IPS-18a (cell line): Measurements from ENCODE around the gene FRMPD1.

Experiments used
- H3K27ac ChIP-seq: one replicate; pipeline ENCODE4 v1.5.1; 2013; ENCODE audit warnings: low read length
- H3K27me3 ChIP-seq: one replicate; pipeline ENCODE4 v1.6.1; 2013; ENCODE audit warnings: mild to moderate bottlenecking, low read length; ENCODE audit not compliant: control insufficient read depth, insufficient read depth
- H3K36me3 ChIP-seq: one replicate; pipeline ENCODE4 v1.6.1; 2013; ENCODE audit warnings: low read depth, low read length; ENCODE audit not compliant: control insufficient read depth
- H3K4me1 ChIP-seq: one replicate; pipeline ENCODE4 v1.6.1; 2013; ENCODE audit warnings: low read depth, low read length; ENCODE audit not compliant: control insufficient read depth
- H3K4me3 ChIP-seq: one replicate; pipeline ENCODE4 v1.5.1; 2013; ENCODE audit warnings: low read length
- H3K9ac ChIP-seq: one replicate; pipeline ENCODE4 v1.6.1; 2013; ENCODE audit warnings: mild to moderate bottlenecking, low read length, moderate library complexity
- H3K9me3 ChIP-seq: one replicate; pipeline ENCODE4 v1.6.1; 2013; ENCODE audit warnings: low read depth, low read length; ENCODE audit not compliant: control insufficient read depth

FRMPD1 gene

DNA sequence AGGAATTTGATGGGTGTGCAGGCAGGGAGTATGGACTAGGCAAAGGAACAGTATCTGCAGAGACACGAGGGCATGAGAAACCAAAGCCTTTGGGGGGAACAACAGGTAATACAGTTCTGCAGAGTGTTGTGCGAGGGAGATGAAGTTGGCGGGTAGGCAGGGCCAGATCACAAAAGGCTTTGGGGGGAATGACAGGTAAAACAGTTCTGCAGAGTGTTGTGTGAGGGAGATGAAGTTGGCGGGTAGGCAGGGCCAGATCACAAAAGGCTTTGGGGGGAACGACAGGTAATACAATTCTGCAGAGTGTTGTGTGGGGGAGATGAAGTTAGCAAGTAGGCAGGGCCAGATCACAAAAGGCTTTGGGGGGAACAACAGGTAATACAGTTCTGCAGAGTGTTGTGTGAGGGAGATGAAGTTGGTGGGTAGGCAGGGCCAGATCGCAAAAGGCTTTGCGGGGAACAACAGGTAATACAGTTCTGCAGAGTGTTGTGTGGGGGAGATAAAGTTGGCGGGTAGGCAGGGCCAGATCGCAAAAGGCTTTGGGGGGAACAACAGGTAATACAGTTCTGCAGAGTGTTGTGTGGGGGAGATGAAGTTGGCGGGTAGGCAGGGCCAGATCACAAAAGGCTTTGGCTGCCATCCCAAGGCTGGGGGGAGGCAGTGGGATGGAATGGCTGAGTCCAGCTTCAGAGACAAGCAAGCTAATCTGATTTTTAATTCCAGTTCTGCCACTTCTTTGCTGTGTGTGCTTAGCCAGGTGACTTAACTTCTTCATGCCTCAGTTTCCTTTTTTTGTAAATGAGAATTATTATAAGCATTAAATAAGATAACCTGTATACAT lies 33.0 kb downstream of the FRMPD1 start:
- Histone ChIP-seq H3K9ac (no peak overlapping the region), H3K27me3 (peaks cover 4% of the 10 kb centered on the region), H3K36me3 (no peaks in the 10 kb centered on the region), H3K4me3 (no peak overlapping the region), H3K4me1 (no peaks in the 10 kb centered on the region), H3K9me3 (no peaks in the 10 kb centered on the region), H3K27ac (no peak overlapping the region)

DNA sequence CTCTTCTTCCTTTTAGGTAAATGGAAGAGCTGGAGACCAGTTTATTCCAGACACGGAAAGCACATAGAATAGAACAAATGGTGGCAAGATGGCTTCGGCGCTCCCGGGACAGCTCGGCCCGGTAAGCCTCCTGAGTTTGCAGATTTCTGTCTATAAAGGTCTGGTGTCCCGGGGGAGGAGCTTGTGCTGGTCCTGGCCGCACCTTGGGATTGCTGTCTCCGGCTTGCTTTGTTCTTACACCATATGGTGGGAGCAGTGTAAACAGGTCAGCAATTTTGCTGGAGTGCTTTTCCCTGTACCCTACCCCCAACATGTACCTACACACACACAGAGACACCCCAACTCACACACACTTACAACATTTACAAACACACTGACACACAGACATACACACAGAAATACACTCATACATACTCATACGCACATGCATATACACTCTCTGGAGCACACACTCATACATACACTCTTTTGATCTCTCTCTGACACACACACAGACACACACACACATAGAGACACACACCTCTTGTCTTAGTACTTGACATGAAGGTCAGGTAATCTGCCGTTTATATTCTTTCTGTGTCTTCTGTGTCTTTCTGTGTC lies 42.0 kb downstream of the FRMPD1 start:
- Histone ChIP-seq H3K27me3 (no peaks in the 10 kb centered on the region), H3K9me3 (no peaks in the 10 kb centered on the region), H3K36me3 (no peaks in the 10 kb centered on the region), H3K4me3 (no peak overlapping the region), H3K4me1 (no peaks in the 10 kb centered on the region), H3K9ac (no peak overlapping the region), H3K27ac (no peak overlapping the region)

DNA sequence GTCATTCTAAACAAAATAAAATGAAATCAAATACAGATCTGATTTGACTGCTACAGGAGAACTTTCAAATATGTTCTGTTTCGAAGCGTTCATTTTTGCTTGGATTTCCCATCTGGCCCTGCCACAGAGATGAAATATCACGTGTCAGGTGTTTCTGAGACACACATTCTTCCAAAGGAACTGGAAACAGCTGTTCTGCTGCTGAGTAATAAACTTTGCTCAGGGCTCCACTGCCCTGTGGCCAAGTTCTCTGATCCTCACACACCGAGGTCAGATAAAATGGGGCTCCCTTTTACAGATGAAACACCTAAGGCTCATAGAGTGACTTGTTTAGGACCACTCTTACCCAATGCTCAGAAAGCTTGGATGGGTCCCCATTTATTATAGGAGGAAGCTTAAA lies 42.5 kb downstream of the FRMPD1 start:
- no peak overlapping the region for H3K27ac ChIP-seq
- H3K9me3 ChIP-seq: no peaks in the 10 kb centered on the region
- H3K4me3 ChIP-seq: no peak overlapping the region
- no peak overlapping the region for H3K9ac ChIP-seq
- H3K27me3 ChIP-seq: no peaks in the 10 kb centered on the region
- no peaks in the 10 kb centered on the region for H3K36me3 ChIP-seq
- H3K4me1 ChIP-seq: no peaks in the 10 kb centered on the region

DNA sequence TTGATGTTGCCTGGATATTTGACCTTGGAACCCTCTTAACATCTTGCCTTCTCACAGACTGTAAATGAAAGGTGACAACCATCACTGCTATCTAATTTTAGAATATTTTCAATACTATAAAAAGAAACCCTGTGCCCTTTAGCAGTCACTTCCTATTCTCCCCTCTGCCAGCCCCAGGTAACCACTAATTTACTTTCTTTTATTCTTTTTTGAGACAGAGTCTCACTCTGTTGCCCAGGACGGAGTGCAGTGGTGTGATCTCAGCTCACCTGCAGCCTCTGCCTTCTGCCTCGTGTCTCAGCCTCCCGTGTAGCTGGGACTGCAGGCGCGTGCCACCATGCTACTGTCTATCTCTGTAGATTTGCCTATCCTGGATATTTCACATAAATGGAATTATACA lies 43.6 kb downstream of the FRMPD1 start:
- no peak overlapping the region for H3K4me3 ChIP-seq
- H3K27ac ChIP-seq: no peak overlapping the region
- no peaks in the 10 kb centered on the region for H3K9me3 ChIP-seq
- H3K27me3 ChIP-seq: no peaks in the 10 kb centered on the region
- H3K36me3 ChIP-seq: no peaks in the 10 kb centered on the region
- no peaks in the 10 kb centered on the region for H3K4me1 ChIP-seq
- H3K9ac ChIP-seq: no peak overlapping the region

DNA sequence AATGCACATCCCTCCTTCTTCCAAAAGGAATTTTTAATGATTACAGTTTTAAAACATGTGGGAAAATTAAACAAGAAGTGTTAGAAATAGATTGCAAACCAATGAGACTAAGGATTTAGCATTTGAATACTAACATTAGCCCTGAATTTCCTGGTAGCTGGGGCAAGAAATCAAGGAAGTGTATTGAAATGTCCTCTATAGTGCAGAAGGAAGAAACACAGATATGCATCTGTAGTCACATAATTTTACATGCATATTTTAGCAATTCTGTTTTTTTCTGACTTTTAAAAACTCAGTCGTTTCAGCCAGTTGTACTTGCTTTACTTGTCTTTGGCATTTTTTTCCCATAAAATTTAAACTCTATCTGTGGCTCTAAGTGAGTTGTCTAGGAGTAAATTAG lies 45.8 kb downstream of the FRMPD1 start:
- Histone ChIP-seq H3K9ac (no peak overlapping the region), H3K4me3 (no peak overlapping the region), H3K9me3 (no peaks in the 10 kb centered on the region), H3K27ac (no peak overlapping the region), H3K4me1 (no peaks in the 10 kb centered on the region), H3K27me3 (no peaks in the 10 kb centered on the region), H3K36me3 (no peaks in the 10 kb centered on the region)

DNA sequence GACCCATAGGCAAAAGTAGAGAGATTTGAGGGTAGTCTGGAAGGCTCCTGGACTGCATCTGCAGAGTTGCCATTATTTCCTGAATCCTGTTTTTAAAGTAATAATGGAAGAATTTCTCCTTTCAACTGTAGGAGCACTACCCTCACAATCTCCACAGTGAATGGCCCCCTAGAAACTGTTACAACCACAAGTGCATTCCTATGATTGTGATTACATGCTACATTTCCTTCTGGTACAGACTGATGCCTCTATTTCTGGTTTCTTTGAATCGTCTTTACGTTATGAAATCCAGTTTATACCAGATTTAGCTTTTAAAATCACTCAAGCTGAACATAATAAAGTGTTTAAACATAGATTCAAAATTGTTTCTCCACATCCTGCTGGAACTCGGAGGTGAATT lies 49.4 kb downstream of the FRMPD1 start:
- Histone ChIP-seq H3K36me3 (no peaks in the 10 kb centered on the region), H3K9ac (no peak overlapping the region), H3K4me3 (no peak overlapping the region), H3K9me3 (no peaks in the 10 kb centered on the region), H3K4me1 (no peaks in the 10 kb centered on the region), H3K27ac (no peak overlapping the region), H3K27me3 (no peaks in the 10 kb centered on the region)

DNA sequence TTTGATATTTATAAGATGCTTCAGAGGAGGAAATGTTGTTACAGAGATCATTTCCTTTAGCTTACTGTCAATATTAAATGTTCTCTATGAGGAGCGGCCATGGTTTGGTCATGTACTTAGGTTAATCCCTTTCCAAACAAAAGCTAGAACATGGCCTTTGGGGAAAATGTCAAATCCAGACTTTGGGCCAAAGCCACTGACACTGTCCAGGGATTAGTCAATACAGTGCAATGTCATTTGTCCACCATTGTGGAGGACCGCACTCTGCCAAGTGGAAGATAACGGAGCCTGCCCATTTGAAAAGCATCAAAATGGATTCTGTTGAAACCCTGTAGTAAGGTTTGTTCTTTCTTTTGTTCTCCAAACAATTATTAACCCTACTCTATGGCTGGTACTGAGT lies 50.1 kb downstream of the FRMPD1 start:
- Histone ChIP-seq H3K27me3 (no peaks in the 10 kb centered on the region), H3K36me3 (no peaks in the 10 kb centered on the region), H3K27ac (no peak overlapping the region), H3K4me1 (no peaks in the 10 kb centered on the region), H3K9ac (no peak overlapping the region), H3K9me3 (no peaks in the 10 kb centered on the region), H3K4me3 (no peak overlapping the region)

DNA sequence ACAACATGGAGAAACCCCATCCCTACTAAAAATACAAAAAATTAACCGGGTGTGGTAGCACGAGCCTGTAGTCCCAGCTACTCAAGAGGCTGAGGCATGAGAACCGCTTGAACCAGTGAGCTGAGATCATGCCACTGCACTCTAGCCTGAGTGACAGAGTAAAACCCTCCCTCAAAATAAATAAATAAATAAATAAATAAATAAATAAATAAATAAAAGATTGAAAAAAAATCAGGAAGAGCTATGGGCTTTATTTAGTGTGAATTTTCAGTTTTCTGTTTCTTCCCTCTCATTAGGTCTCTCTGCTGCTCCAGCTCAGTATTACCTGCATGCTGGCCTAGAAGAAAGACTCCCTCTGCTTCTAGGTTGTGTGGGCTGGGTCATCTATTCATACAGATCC lies 55.0 kb downstream of the FRMPD1 start:
- H3K36me3 ChIP-seq: no peaks in the 10 kb centered on the region
- H3K9me3 ChIP-seq: no peaks in the 10 kb centered on the region
- H3K4me3 ChIP-seq: no peak overlapping the region
- H3K9ac ChIP-seq: no peak overlapping the region
- H3K27ac ChIP-seq: no peak overlapping the region
- H3K27me3 ChIP-seq: no peaks in the 10 kb centered on the region
- no peaks in the 10 kb centered on the region for H3K4me1 ChIP-seq

DNA sequence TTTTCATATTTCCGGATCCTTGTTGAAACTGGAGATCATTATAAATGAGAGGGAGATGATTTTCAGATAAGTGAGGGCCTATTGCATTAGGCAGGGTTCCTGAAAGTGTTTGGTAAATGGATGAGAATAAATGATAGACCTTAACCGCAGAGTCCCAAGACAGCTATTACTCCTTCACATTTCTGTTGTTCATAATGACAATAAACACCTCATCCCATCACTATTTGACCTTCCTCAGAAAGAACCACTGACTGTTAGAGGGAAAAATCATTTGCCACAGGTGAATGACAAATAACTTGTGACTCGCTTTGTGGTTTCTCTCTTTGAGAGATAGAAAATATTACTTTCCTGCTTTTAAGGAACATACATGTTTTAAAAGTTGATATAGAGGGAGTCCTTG lies 55.5 kb downstream of the FRMPD1 start:
- no peaks in the 10 kb centered on the region for H3K4me1 ChIP-seq
- H3K27ac ChIP-seq: no peak overlapping the region
- no peak overlapping the region for H3K4me3 ChIP-seq
- H3K27me3 ChIP-seq: no peaks in the 10 kb centered on the region
- no peak overlapping the region for H3K9ac ChIP-seq
- H3K36me3 ChIP-seq: no peaks in the 10 kb centered on the region
- H3K9me3 ChIP-seq: no peaks in the 10 kb centered on the region

DNA sequence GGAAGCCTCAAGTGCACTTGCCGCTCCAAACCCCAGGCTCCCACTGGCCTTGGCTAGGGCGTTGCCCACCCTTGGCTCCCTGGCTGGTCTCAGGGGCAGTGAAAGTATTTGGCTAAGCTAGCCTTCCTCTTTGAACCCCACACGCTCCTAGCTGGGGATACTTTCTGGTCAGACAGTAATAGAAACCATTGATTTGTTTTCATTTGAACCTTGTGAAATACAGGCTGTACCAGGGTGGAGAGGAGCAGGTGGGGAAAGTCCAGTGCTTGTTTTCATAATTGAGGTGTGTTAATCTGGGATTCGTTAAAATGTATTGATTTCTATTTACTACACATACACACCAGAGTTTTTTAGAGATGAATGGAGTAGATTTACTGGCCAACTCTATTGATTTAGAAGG lies 57.0 kb downstream of the FRMPD1 start:
- Histone ChIP-seq H3K9me3 (no peaks in the 10 kb centered on the region), H3K4me1 (no peaks in the 10 kb centered on the region), H3K4me3 (no peak overlapping the region), H3K9ac (no peak overlapping the region), H3K27ac (no peak overlapping the region), H3K36me3 (no peaks in the 10 kb centered on the region), H3K27me3 (no peaks in the 10 kb centered on the region)

DNA sequence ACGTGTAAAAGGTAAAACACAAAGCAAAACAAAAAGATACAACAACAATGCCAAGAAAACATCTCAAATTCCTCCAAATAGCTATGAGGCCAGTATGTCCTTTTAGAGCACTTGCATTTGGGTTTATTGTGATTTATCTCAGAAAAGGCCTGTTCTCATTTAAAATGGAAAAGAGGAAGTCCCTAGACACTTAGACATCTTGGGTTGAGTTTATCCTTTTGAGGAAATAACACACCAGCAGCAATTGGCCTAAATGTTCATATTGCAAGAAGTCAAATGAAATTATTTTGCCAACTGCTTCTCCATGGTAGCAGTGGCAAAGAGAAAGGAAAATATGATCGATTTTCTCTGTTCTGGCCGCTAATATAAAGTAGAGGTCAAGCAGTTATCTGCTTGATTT lies 59.3 kb downstream of the FRMPD1 start:
- Histone ChIP-seq H3K36me3 (no peaks in the 10 kb centered on the region), H3K4me3 (no peak overlapping the region), H3K27ac (no peak overlapping the region), H3K9ac (no peak overlapping the region), H3K27me3 (no peaks in the 10 kb centered on the region), H3K9me3 (no peaks in the 10 kb centered on the region), H3K4me1 (no peaks in the 10 kb centered on the region)

DNA sequence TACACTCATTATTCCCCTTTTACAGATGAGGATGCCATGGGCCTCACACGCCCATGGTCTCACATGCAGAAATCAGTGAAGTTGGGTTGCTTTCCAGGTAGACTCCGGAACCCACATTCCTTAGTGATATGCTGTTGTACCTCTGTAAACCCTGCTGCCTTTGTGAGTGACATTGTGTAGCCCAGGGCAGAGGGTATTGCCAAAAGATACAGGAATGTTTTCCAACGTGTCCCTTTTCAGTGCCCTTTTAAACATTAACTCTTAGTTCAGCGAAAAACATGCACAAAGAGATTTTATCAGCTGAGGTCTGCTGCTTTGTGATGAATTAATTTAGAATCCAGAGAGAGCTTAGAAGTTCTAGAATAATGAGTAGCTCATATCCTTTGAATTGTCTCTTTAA lies 64.5 kb downstream of the FRMPD1 start:
- H3K36me3 ChIP-seq: no peaks in the 10 kb centered on the region
- H3K4me1 ChIP-seq: no peaks in the 10 kb centered on the region
- no peak overlapping the region for H3K4me3 ChIP-seq
- no peak overlapping the region for H3K27ac ChIP-seq
- H3K9ac ChIP-seq: no peak overlapping the region
- H3K27me3 ChIP-seq: no peaks in the 10 kb centered on the region
- no peaks in the 10 kb centered on the region for H3K9me3 ChIP-seq
